KMS-11 (cell line): ENCODE measurements around the gene PMEPA1.

ENCODE experiments used
- H2AFZ ChIP-seq: fragments of 200-600 bp; sonication (generic); 2 replicates; pipeline ENCODE4 v1.6.1; 2016; ENCODE audit warnings: antibody characterized with exemption, mixed run types, low read depth
- H3K27ac ChIP-seq: fragments of 200-600 bp; sonication (generic); 2 replicates; pipeline ENCODE4 v1.6.1; 2016; ENCODE audit warnings: mild to moderate bottlenecking, mixed run types
- H3K27me3 ChIP-seq: fragments of 200-600 bp; sonication (generic); 2 replicates; pipeline ENCODE4 v1.6.1; 2017; ENCODE audit warnings: mild to moderate bottlenecking, low read depth, mixed run types, moderate library complexity; ENCODE audit not compliant: insufficient read depth
- H3K36me3 ChIP-seq: fragments of 200-600 bp; sonication (generic); 2 replicates; pipeline ENCODE4 v1.6.1; 2017; ENCODE audit warnings: mild to moderate bottlenecking, mixed run types; ENCODE audit not compliant: insufficient read depth
- H3K4me1 ChIP-seq: fragments of 200-600 bp; sonication (generic); 2 replicates; pipeline ENCODE4 v1.6.1; 2016; ENCODE audit warnings: mild to moderate bottlenecking, low read depth, mixed run types; ENCODE audit not compliant: poor library complexity, severe bottlenecking
- H3K4me2 ChIP-seq: fragments of 200-600 bp; sonication (generic); 2 replicates; pipeline ENCODE4 v1.7.0; 2016; ENCODE audit warnings: mild to moderate bottlenecking, mixed run types
- H3K4me3 ChIP-seq: fragments of 200-600 bp; sonication (generic); IDR thresholded peaks from 2 replicates; pipeline ENCODE4 v1.6.1; 2017; ENCODE audit warnings: low read depth, low read length, mixed read lengths; ENCODE audit not compliant: insufficient read depth
- H3K79me2 ChIP-seq: fragments of 200-600 bp; sonication (generic); 2 replicates; pipeline ENCODE4 v1.6.1; 2016; ENCODE audit warnings: low read depth, mixed run types; ENCODE audit not compliant: insufficient read depth
- H3K9ac ChIP-seq: fragments of 200-600 bp; sonication (generic); 2 replicates; pipeline ENCODE4 v1.6.1; 2016; ENCODE audit warnings: mild to moderate bottlenecking, mixed run types
- H4K20me1 ChIP-seq: fragments of 200-600 bp; sonication (generic); 2 replicates; pipeline ENCODE4 v1.6.1; 2016; ENCODE audit warnings: mild to moderate bottlenecking, mixed run types; ENCODE audit not compliant: insufficient read depth
- TF ChIP-seq, protein P1 (sequence below): fragments of 200-600 bp; sonication (generic); conservative IDR thresholded peaks from 2 replicates; pipeline ENCODE4 v1.6.1; 2017; ENCODE audit warnings: low read depth, mild to moderate bottlenecking, antibody characterized with exemption, low read length, moderate library complexity, mixed read lengths

PMEPA1 gene

DNA sequence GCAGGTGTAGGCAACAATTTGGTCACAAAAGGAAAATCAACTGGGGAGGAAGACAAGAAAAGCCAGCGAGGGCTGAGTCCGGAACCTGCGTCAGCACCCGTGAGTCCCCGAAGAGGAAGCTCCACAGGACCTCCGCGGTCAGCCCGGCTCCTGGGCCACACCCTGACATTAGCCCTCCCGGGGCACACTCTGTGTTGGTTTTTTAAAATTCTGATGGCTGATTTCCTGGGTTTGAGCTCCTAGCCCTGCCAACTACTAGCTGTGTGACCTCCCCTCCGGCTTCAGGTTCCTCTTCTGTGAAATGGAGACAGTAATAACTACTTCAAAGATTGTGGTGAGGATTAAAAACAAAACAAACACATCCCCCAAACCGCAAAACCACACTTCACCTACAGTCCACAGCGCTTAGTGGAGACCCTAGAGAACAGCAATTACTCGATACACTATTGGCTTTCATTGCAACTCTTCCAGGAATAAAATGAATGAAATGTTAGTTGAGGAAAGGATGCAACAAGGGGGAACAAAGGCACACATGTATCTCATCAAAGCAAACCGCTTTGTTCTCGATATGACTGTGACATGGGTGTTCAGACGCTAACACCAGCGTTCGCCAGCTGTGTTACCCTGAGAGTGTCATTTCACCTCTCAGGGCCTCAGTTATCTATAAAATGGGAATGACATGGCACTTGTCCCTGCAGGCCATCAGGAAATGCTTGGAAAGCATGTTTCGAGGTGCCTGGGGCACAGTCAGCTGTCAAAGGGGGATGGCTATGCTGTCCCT is 90.6 kb downstream of the PMEPA1 start:
- Histone ChIP-seq H2AFZ (peak overlapping the region; percentile 41), H3K27ac (peak overlapping the region; percentile 89), H3K4me2 (peak overlapping the region; percentile 99), H3K9ac (peak overlapping the region; percentile 70), H3K79me2 (no peaks in the 10 kb centered on the region), H3K4me1 (peaks cover 69% of the 10 kb centered on the region), H4K20me1 (no peaks in the 10 kb centered on the region), H3K4me3 (no peak overlapping the region), H3K36me3 (no peaks in the 10 kb centered on the region), H3K27me3 (no peaks in the 10 kb centered on the region)
- TF ChIP-seq, protein P1, sequence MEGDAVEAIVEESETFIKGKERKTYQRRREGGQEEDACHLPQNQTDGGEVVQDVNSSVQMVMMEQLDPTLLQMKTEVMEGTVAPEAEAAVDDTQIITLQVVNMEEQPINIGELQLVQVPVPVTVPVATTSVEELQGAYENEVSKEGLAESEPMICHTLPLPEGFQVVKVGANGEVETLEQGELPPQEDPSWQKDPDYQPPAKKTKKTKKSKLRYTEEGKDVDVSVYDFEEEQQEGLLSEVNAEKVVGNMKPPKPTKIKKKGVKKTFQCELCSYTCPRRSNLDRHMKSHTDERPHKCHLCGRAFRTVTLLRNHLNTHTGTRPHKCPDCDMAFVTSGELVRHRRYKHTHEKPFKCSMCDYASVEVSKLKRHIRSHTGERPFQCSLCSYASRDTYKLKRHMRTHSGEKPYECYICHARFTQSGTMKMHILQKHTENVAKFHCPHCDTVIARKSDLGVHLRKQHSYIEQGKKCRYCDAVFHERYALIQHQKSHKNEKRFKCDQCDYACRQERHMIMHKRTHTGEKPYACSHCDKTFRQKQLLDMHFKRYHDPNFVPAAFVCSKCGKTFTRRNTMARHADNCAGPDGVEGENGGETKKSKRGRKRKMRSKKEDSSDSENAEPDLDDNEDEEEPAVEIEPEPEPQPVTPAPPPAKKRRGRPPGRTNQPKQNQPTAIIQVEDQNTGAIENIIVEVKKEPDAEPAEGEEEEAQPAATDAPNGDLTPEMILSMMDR: 0 out of 2 replicates have a peak, but pooled peaks have one; percentile 0

DNA sequence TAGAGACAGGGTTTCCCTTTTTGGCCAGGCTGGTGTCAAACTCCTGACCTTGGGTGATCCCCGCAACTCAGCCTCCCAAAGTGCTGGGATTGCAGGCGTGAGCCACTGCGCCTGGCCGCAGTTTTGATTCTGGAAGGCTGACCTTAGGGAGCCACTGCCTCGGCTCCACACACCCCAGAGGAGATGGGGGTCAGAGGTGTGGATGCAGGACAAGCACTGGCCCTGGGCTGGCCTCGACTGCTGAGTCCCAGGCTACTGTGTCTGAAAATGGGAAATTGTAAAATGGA is 91.1 kb downstream of the PMEPA1 start:
- H3K4me3 ChIP-seq: no peak overlapping the region

DNA sequence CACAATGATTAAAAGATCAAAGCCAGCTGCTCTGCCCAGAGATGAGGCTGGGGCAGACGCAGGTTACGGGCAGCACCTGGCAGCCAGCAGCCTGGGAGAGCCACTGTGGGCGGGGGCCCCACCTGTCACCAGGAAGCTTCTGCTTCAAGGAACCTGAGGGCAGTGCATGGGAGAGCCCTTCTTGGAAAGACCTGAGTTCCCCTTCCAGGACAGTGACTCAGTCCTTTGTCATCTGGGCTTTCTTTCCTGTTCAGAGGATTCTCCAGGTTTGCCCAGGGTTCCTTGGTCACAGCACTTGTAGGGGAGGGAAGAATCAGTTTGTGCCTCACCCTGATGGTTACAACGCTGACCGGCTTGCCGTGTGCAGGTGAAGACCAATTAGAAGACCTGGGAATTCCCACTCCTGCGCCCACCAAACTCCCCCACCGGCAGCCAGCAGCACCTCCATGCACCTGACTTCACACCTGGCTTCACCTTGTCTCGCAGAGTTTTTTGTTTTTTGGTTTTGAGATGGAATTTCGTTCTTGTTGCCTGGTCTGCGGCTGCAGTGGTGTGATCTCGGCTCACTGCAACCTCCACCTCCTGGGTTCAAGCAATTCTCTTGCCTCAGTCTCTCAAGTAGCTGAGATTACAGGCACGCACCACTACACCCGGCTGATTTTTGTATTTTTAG is 91.6 kb downstream of the PMEPA1 start:
- Histone ChIP-seq H3K4me2 (peak overlapping the region; percentile 99), H3K4me1 (peaks cover 69% of the 10 kb centered on the region), H3K4me3 (no peak overlapping the region), H3K79me2 (no peaks in the 10 kb centered on the region), H4K20me1 (no peaks in the 10 kb centered on the region), H2AFZ (peak overlapping the region; percentile 41; the same call in 1 of the 2 replicates), H3K27ac (peak overlapping the region; percentile 89), H3K9ac (peak overlapping the region; percentile 70), H3K36me3 (no peaks in the 10 kb centered on the region), H3K27me3 (no peaks in the 10 kb centered on the region)
- TF ChIP-seq, protein P1: 0 out of 2 replicates have a peak, but pooled peaks have one; percentile 1

More for the DNA sequence above, 91.1 kb downstream of the PMEPA1 start:
- Histone ChIP-seq H3K4me2 (peak overlapping the region; percentile 99), H4K20me1 (no peaks in the 10 kb centered on the region), H2AFZ (peak overlapping the region; percentile 41), H3K9ac (peak overlapping the region; percentile 70), H3K27me3 (no peaks in the 10 kb centered on the region), H3K36me3 (no peaks in the 10 kb centered on the region), H3K4me1 (peaks cover 69% of the 10 kb centered on the region), H3K79me2 (no peaks in the 10 kb centered on the region), H3K27ac (peak overlapping the region; percentile 89)
- TF ChIP-seq, protein P1: no peak

DNA sequence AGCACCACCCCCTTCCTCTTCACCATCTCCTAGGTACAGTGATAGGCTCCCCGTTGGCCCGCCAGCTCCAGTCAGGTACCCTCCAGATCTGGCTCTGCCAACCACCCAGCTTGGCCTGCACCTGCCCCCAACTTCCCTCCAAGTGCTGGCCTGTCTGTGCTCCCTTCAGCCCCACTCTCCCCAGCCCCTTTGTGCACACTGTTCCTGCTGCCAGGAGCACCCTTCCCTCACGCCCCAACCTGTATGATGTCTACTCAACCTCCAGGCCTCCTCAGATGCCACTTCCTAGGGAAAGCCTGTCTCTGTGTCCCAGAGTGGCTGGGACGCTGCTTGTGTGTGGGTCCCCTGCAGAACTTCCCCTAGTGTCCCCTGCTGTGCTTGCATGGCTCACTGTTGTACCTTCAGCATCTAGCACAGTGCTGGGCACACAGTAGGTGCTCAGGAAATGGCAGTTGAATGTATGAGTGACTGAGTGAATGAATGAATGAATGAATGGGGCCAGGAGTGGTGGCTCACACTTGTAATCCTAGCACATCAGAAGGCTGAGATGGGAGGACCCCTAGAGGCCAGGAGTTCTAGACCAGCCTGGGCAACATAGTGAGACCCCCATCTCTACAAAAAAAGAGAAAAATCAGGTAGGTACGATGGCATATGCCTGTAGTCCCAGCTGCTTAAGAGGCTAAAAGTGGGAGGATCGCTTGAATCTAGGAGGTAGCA is 92.6 kb downstream of the PMEPA1 start:
- Histone ChIP-seq H4K20me1 (no peaks in the 10 kb centered on the region), H3K4me1 (peaks cover 62% of the 10 kb centered on the region), H2AFZ (no peak overlapping the region), H3K27ac (peak overlapping the region; percentile 89; the same call in 1 of the 2 replicates), H3K9ac (no peak overlapping the region; the same call in 1 of the 2 replicates), H3K4me2 (peak overlapping the region; percentile 99), H3K79me2 (no peaks in the 10 kb centered on the region), H3K4me3 (no peak overlapping the region), H3K27me3 (no peaks in the 10 kb centered on the region), H3K36me3 (no peaks in the 10 kb centered on the region)
- TF ChIP-seq, protein P1: no peak
